A673 (cell line): ENCODE results near the gene VAMP2. TPM values are rescaled to one million over a fixed set of nuclear protein-coding genes. Genes with fewer than 3 reads are reported as not detected.

Source experiments
- Bru-seq: library from RNA; stranded (reverse); fragments of 400-500 nt; gene quantifications from one replicate; lab custom pipeline; 2021; lab: Mats Ljungman, UMichigan
- BruChase-seq, 2 experiments: library from RNA; stranded (reverse); fragments of 400-500 nt; gene quantifications; one replicate each; lab custom pipeline; 2021; lab: Mats Ljungman, UMichigan
- BruUV-seq: library from RNA; stranded (reverse); fragments of 400-500 nt; replicated peaks from 2 replicates; lab custom pipeline; 2021; lab: Mats Ljungman, UMichigan
- CTCF ChIA-PET: fragments of 300-600 bp; sonication (Branson Sonifier 250); formaldehyde crosslinking; loops from one replicate; lab custom pipeline; 2022; ENCODE audit warnings: antibody characterized with exemption; lab: Charles Lee
- POLR2A ChIA-PET: fragments of 300-600 bp; sonication (Branson Sonifier 250); formaldehyde crosslinking; loops from one replicate; lab custom pipeline; 2022; ENCODE audit warnings: antibody characterized with exemption; ENCODE audit not compliant: low non-redundant PET; lab: Charles Lee
- DNase-seq: peaks from one replicate; pipeline ENCODE4 v3.0.0-alpha.2; 2015; ENCODE audit warnings: low spot score
- H3K27ac ChIP-seq: fragments of 200-600 bp; sonication (generic); 2 replicates; pipeline ENCODE4 v1.5.1; 2016; ENCODE audit warnings: mixed run types, low read depth, mild to moderate bottlenecking, mixed read lengths, antibody characterized with exemption, low read length; ENCODE audit not compliant: poor library complexity, severe bottlenecking
- H3K27me3 ChIP-seq: fragments of 200-600 bp; sonication (generic); replicated peaks from 2 replicates; pipeline ENCODE4 v1.6.1; 2017; ENCODE audit warnings: mixed run types, low read depth, mild to moderate bottlenecking, mixed read lengths, antibody characterized with exemption, low read length; ENCODE audit not compliant: insufficient read depth, poor library complexity
- H3K36me3 ChIP-seq: fragments of 200-600 bp; sonication (generic); 2 replicates; pipeline ENCODE4 v1.6.1; 2016; ENCODE audit warnings: mixed run types, mild to moderate bottlenecking, mixed read lengths, antibody characterized with exemption, low read length; ENCODE audit not compliant: insufficient read depth, poor library complexity, severe bottlenecking
- H3K4me1 ChIP-seq: fragments of 200-600 bp; sonication (generic); 2 replicates; pipeline ENCODE4 v1.6.1; 2017; ENCODE audit warnings: mixed run types, mild to moderate bottlenecking, mixed read lengths, antibody characterized with exemption, low read length; ENCODE audit not compliant: insufficient read depth, poor library complexity, severe bottlenecking
- H3K4me3 ChIP-seq: fragments of 200-600 bp; sonication (generic); 2 replicates; pipeline ENCODE4 v1.5.1; 2016; ENCODE audit warnings: low read depth, mixed run types, mild to moderate bottlenecking, mixed read lengths, low read length; ENCODE audit not compliant: poor library complexity, severe bottlenecking
- H3K9me3 ChIP-seq: fragments of 200-600 bp; sonication (generic); 2 replicates; pipeline ENCODE4 v1.6.1; 2016; ENCODE audit warnings: mixed run types, low read depth, mild to moderate bottlenecking, mixed read lengths, antibody characterized with exemption, low read length; ENCODE audit not compliant: poor library complexity, severe bottlenecking
- CTCF ChIP-seq: fragments of 300-800, 200-600 bp; sonication (generic); conservative IDR thresholded peaks from 2 replicates; pipeline ENCODE4 v1.5.1; 2017; ENCODE audit warnings: low read depth, mild to moderate bottlenecking, antibody characterized with exemption, low read length, moderate library complexity, mixed read lengths
- EZH2 ChIP-seq: fragments of 200-600 bp; sonication (generic); IDR thresholded peaks from 2 replicates; pipeline ENCODE4 v1.6.1; 2017; ENCODE audit warnings: borderline replicate concordance, low read depth, mild to moderate bottlenecking, mixed read lengths, antibody characterized with exemption, low read length; ENCODE audit not compliant: poor library complexity, severe bottlenecking
- intact Hi-C: fragments of 100-400 bp; cut with micrococcal nuclease; formaldehyde crosslinking; loops from one replicate; pipeline ENCODE4 v1.10.0; 2022; ENCODE audit not compliant: unreplicated experiment
- long read RNA-seq: library from polyadenylated mRNA; stranded (forward); transcript quantifications from one replicate; pipeline ENCODE4 v2.0.0, GENCODE V29; 2022
- total RNA-seq: library from RNA; stranded (reverse); gene quantifications from 2 replicates; pipeline ENCODE4 v1.2.3, GENCODE V29; 2021

The VAMP2 gene
- total RNA-seq, result 41.3 and 51.0 TPM in 2 replicates
- Bru-seq, nascent RNA, result percentile 85 among the genes with signal in this experiment
- percentile 96 among the genes with signal in this experiment for BruChase-seq, experiment 1, labeled RNA remaining after a 2-hour chase
- BruChase-seq, experiment 2, labeled RNA remaining after a 6-hour chase, result percentile 96 among the genes with signal in this experiment
- long read RNA-seq, transcript VAMP2-203 (4 exons, 557 nt), result minor isoform, 25 of 120 reads
- long read RNA-seq, transcript VAMP2-201 (5 exons, 2,153 nt), result major isoform, 72 of 120 reads
- long read RNA-seq, partial matches to known transcripts, result 11 of 120 reads
- long read RNA-seq, other reads (novel, unspliced or antisense), result 11 of 120 reads

- CTCF ChIA-PET, result no interaction called here
- peak; percentile 80 for DNase-seq
- H3K4me3 ChIP-seq, result peak within 1 kb of the TSS; percentile 100
- H3K27me3 ChIP-seq, result no peaks in the 10 kb centered on the region
- peak within 1 kb of the TSS; percentile 97 for H3K27ac ChIP-seq
- peaks cover 32% of the 10 kb centered on the region for H3K4me1 ChIP-seq
- TF ChIP-seq CTCF (no peak), EZH2 (no peak)
- POLR2A ChIA-PET, result no interaction called here
- H3K36me3 ChIP-seq, result peaks cover 22% of the 10 kb centered on the region
- intact Hi-C loops, result no loop called here
- H3K9me3 ChIP-seq, result no peaks in the 10 kb centered on the region
- no TSS peak for BruUV-seq
These were observed at the start of gene VAMP2 for GRCh38 chr17:8162233-8162996. Gene VAMP2, minus strand, starts transcription at chr17:8162948. Its CDS starts 69 bp downstream, at chr17:8162879.

GRCh38 chr17:8210761-8211458 is 48.2 kb upstream of the VAMP2 start:
- Histone ChIP-seq H3K4me3 (peak overlapping the region; percentile 82), H3K36me3 (peaks cover 22% of the 10 kb centered on the region), H3K27ac (peak overlapping the region; percentile 94), H3K4me1 (peaks cover 11% of the 10 kb centered on the region), H3K27me3 (no peaks in the 10 kb centered on the region), H3K9me3 (no peaks in the 10 kb centered on the region)
- POLR2A ChIA-PET, result interaction anchor here (0.6 to 1.0 kb wide), 4 partner anchors 14 to 20 kb away, joined by 4 to 9 read pairs (median 6); no protein-coding TSS in a partner anchor
- CTCF ChIA-PET, result interaction anchor here (0.7 to 1.2 kb wide), 2 partner anchors 11 to 50 kb away, joined by 3 to 4 read pairs; no protein-coding TSS in a partner anchor
- TSS peak; percentile 97 for BruUV-seq
- TF ChIP-seq CTCF, result no peak
- TF ChIP-seq EZH2, result no peak
- no peak for DNase-seq
- intact Hi-C loops, result loop anchor here (1.0 kb wide), 2 partner anchors 9 to 24 kb away; no protein-coding TSS in a partner anchor
